K562 (cell line): Measurements from ENCODE around the gene MDFIC. TPM values are rescaled to one million over a fixed set of nuclear protein-coding genes. Genes with fewer than 3 reads are reported as not detected.

ENCODE experiments used
- ATAC-seq: fragments of 200-7000 bp; cut with Tn5 transposase; 3 replicates; pipeline ENCODE4 v1.9.1; 2020; ENCODE audit warnings: moderate library complexity
- BruUV-seq: library from RNA; stranded (reverse); fragments of 400-500 nt; replicated peaks from 2 replicates; lab custom pipeline; 2021; lab: Mats Ljungman, UMichigan
- CTCF ChIA-PET: fragments of 300-600 bp; formaldehyde crosslinking; extraction: SDS; loops from one replicate; lab custom pipeline; 2021; ENCODE audit warnings: low intra/inter-chr PET ratio; lab: Yijun Ruan, JAX
- POLR2A ChIA-PET: fragments of 300-600, 350-650 bp; sonication (Branson Sonifier 250); formaldehyde crosslinking; extraction: SDS; loops from one replicate; lab custom pipeline; 2021; ENCODE audit warnings: antibody characterized with exemption, inconsistent platforms; lab: Yijun Ruan, JAX
- DNase-seq, 4 experiments: peaks; one replicate each; pipeline versions ENCODE4 v3.0.0 to v3.0.0-alpha.2; 2011 to 2018; ENCODE audit warnings: low spot score in 3 of 4, mixed read lengths in 3 of 4; ENCODE audit errors: extremely low read depth in 1 of 4
- FAIRE-seq: peaks from 2 replicates; lab custom pipeline; 2011; peaks lifted over from hg19 to GRCh38; lab: Jason Lieb, UNC
- H2AFZ ChIP-seq: 2 replicates; pipeline ENCODE4 v1.6.0; 2011; ENCODE audit warnings: low read depth, low read length, control low read depth, inconsistent platforms
- H3K27ac ChIP-seq: fragments of 200-600 bp; 3 replicates; pipeline ENCODE4 v1.8.0; 2011; ENCODE audit warnings: low read depth, mild to moderate bottlenecking, control low read depth, inconsistent platforms, low read length, moderate library complexity, mixed read lengths; ENCODE audit errors: extremely low read depth
- H3K27me3 ChIP-seq, 2 experiments: fragments of 300-600 bp in 1 of 2; 2 replicates in 1 of 2; 3 replicates in 1 of 2; pipeline versions ENCODE4 v1.6.0 to v1.8.0; 2011; ENCODE audit warnings: inconsistent platforms in 2 of 2, low read length in 2 of 2, mild to moderate bottlenecking in 1 of 2, mixed read lengths in 1 of 2, moderate library complexity in 1 of 2; ENCODE audit not compliant: control insufficient read depth in 2 of 2, insufficient read depth in 2 of 2
- H3K36me3 ChIP-seq: fragments of 300-600 bp; 3 replicates; pipeline ENCODE4 v1.8.0; 2011; ENCODE audit warnings: mild to moderate bottlenecking, low read length, inconsistent platforms; ENCODE audit not compliant: control insufficient read depth, insufficient read depth
- H3K4me1 ChIP-seq, 2 experiments: fragments of 200-600 bp in 1 of 2; replicated peaks in 1 of 2; 2 replicates in 1 of 2; 3 replicates in 1 of 2; pipeline versions ENCODE4 v1.5.1 to v1.8.0; 2011; ENCODE audit warnings: inconsistent platforms in 2 of 2, low read length in 2 of 2, mild to moderate bottlenecking in 1 of 2, mixed read lengths in 1 of 2, moderate library complexity in 1 of 2; ENCODE audit not compliant: control insufficient read depth in 2 of 2, insufficient read depth in 2 of 2
- H3K4me2 ChIP-seq: 2 replicates; pipeline ENCODE4 v1.6.1; 2011; ENCODE audit warnings: low read length, control low read depth, inconsistent platforms, mixed read lengths; ENCODE audit not compliant: insufficient read depth
- H3K4me3 ChIP-seq: fragments of 200-600 bp; sonication (generic), shearing (Covaris generic); 2 replicates; pipeline ENCODE4 v1.5.1; 2016; ENCODE audit warnings: control low read depth, inconsistent platforms
- H3K79me2 ChIP-seq: fragments of 200-600 bp; 3 replicates; pipeline ENCODE4 v1.8.0; 2011; ENCODE audit warnings: low read length, inconsistent platforms; ENCODE audit not compliant: control insufficient read depth, insufficient read depth
- H3K9ac ChIP-seq, 2 experiments: 2 replicates each; pipeline versions ENCODE4 v1.6.0 to v1.6.1; 2011; ENCODE audit warnings: low read depth in 2 of 2, low read length in 2 of 2, control low read depth in 1 of 2, inconsistent platforms in 1 of 2, mild to moderate bottlenecking in 1 of 2, mixed read lengths in 1 of 2; ENCODE audit not compliant: insufficient read depth in 1 of 2
- H3K9me1 ChIP-seq: one replicate; pipeline ENCODE4 v1.6.0; 2011; ENCODE audit warnings: inconsistent platforms, mild to moderate bottlenecking, low read length, moderate library complexity; ENCODE audit not compliant: control insufficient read depth, insufficient read depth
- H3K9me3 ChIP-seq: replicated peaks from 2 replicates; pipeline ENCODE4 v1.5.1; 2011; ENCODE audit warnings: low read depth, low read length, inconsistent platforms; ENCODE audit not compliant: control insufficient read depth, insufficient read depth
- H4K20me1 ChIP-seq: replicated peaks from 2 replicates; pipeline ENCODE4 v1.6.1; 2011; ENCODE audit warnings: low read length, inconsistent platforms, mixed read lengths; ENCODE audit not compliant: control insufficient read depth, insufficient read depth
- CREB5 ChIP-seq: fragments of 250-450 bp; sonication (Bioruptor Pico); IDR thresholded peaks from 2 replicates; pipeline ENCODE4 v1.5.0; 2020; ENCODE audit warnings: mild to moderate bottlenecking
- ELF1 ChIP-seq: fragments of 200-800 bp; sonication (Bioruptor generic); IDR thresholded peaks from 2 replicates; pipeline ENCODE4 v1.6.1; 2016; ENCODE audit warnings: missing genetic modification characterization, missing compliant biosample characterization
- MCM3 ChIP-seq: fragments of 450-650 bp; IDR thresholded peaks from 2 replicates; pipeline ENCODE4 v1.6.1; 2016
- SMAD2 ChIP-seq: fragments of 150-350 bp; IDR thresholded peaks from 2 replicates; pipeline ENCODE4 v1.6.1; 2014; ENCODE audit warnings: low read depth, mild to moderate bottlenecking, low read length
- STAG1 ChIP-seq: sonication (generic); formaldehyde crosslinking; IDR thresholded peaks from 2 replicates; pipeline ENCODE4 v1.5.0; 2020; ENCODE audit warnings: missing genetic modification reagents, borderline replicate concordance
- ZNF384 ChIP-seq: IDR thresholded peaks from 2 replicates; pipeline ENCODE4 v1.6.1; 2012; ENCODE audit warnings: low read depth, low read length, improper control_type of control experiment
- ZNF551 ChIP-seq: fragments of 250-450 bp; sonication (Bioruptor Pico); IDR thresholded peaks from 2 replicates; pipeline ENCODE4 v1.5.0; 2021; ENCODE audit warnings: mild to moderate bottlenecking, moderate library complexity
- ZSCAN29 ChIP-seq: fragments of 450-650 bp; IDR thresholded peaks from 2 replicates; pipeline ENCODE4 v1.6.1; 2017
- in situ Hi-C: fragments of 300-500 bp; cut with MboI; formaldehyde crosslinking; loops from 4 replicates; pipeline ENCODE4 v1.15.0; 2018; ENCODE audit warnings: inconsistent platforms, mixed read lengths
- intact Hi-C: fragments of 100-400 bp; cut with micrococcal nuclease; formaldehyde crosslinking; loops from 2 replicates; pipeline ENCODE4 v1.14.2; 2022
- polyA plus RNA-seq, 8 experiments: library from polyadenylated mRNA; depleted of rRNA in 4 of 8; stranded (reverse) in 5 of 8; unstranded in 3 of 8; fragments of >200 nt; fragmentation: Nextera tagmentation in 2 of 8; fragmentation: Illumina TruSeq in 1 of 8; extraction: Ambion mirVana in 2 of 8; extraction: Trizol in 1 of 8; gene quantifications; 2 replicates each; pipeline versions ENCODE4 v1.2.1 to v1.2.3, GENCODE V29; 2011 to 2014; ENCODE audit warnings: inconsistent platforms in 1 of 8, missing spikeins in 1 of 8
- total RNA-seq, 7 experiments: library from RNA; depleted of rRNA in 6 of 7; stranded (reverse); fragments of >200 nt in 6 of 7; fragmentation: Illumina TruSeq in 2 of 7; extraction: Trizol in 2 of 7; gene quantifications; 2 replicates each; pipeline versions ENCODE4 v1.2.1 to v1.2.3, GENCODE V29; 2011 to 2021; ENCODE audit warnings: low replicate concordance in 1 of 7

Gene MDFIC
- total and polyA plus RNA-seq, 9 of the 15 experiments (the other 6 are each of a cell fraction or from before 2014, with no cell fraction given), result 0.13 to 0.24 TPM; not detected in 7

- no TSS peak for BruUV-seq
- Histone ChIP-seq H3K9me3 (no peaks in the 10 kb centered on the region), H3K9ac (no peak overlapping the region), H3K36me3 (no peaks in the 10 kb centered on the region), H3K4me1 (no peaks in the 10 kb centered on the region), H4K20me1 (no peaks in the 10 kb centered on the region), H3K9me1 (no peaks in the 10 kb centered on the region), H3K79me2 (no peaks in the 10 kb centered on the region), H3K4me3 (no peak overlapping the region), H3K27ac (no peak overlapping the region), H3K4me2 (no peak overlapping the region), H2AFZ (no peak overlapping the region), H3K27me3 (no peaks in the 10 kb centered on the region)
- FAIRE-seq (no peak), ATAC-seq (no peak), DNase-seq (no peak)
- in situ Hi-C loops, result no loop called here
- TF ChIP-seq ELF1 (no peak), ZNF551 (no peak), CREB5 (CRISPR knock-in tag) (no peak), MCM3 (no peak), ZNF384 (no peak), ZSCAN29 (no peak), SMAD2 (no peak), STAG1 (no peak)
- ChIA-PET POLR2A (no interaction called here), CTCF (no interaction called here)
- intact Hi-C loops, result no loop called here
Observed at GRCh38 chr7:114956702-114957101, 34.8 kb downstream of the MDFIC start.
